ENCODE results near the gene TMTC1.

TMTC1 gene

DNA sequence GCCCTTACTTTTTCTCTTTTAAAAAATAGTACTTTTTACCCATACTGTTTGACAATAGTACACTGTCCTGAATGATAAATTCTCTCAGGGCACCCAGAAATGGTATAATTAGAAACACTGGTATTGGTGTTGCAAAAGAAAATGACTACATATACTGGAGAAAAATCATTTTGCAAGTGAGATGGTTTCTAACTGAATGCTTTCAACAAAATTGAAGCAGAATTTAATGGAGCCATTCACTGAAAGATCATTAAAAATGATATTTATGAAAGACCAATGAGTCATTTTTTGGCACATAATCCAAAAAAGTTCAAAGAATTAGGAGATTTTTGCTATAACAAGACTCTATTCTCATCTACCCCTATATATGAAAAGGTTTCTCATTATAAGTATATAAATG is 68.8 kb downstream of the TMTC1 start:
- in situ Hi-C loops (cut with MboI; ENCODE audit: low sequenced_read_pairs) = no loop called here

DNA sequence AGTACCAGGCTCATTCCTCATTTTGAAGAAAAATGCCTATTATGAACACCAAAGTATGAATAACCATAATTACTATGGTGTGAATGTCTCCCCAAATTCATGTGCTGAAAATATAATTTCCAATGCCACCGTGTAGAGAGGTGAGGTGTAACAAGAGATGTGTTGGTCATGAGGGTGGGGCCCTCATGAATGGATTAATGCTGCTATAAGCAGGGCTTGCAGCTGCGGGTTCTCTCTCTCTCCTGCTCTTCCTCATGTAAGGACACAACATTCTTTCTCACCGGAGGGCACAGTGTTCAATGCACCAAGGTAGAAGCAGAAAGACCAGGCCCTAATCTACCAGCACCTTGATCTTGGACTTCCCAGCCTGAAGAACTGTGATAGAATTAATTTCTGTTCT is 70.0 kb downstream of the TMTC1 start:
- in situ Hi-C loops (cut with MboI; ENCODE audit: low sequenced_read_pairs) = no loop called here

DNA sequence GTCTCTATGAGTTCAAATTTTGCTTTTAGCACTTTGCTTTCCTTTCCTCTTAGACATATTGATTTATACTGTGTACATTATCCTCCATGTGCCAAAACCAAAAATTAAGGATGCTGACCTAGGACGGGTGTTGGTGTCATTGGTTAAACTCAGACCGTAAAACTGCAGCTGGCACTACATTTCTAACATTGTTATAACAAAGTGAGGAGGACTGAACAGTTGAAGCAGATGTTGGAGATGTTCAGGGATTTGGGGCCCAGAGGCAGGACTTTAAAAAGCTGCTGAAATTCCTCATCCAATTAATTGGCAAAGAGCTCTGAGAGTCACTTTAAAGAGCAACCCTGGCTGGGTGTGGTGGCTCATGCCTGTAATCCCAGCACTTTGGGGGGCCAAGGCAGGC is 72.4 kb downstream of the TMTC1 start:
- in situ Hi-C loops (cut with MboI; ENCODE audit: low sequenced_read_pairs) = no loop called here

DNA sequence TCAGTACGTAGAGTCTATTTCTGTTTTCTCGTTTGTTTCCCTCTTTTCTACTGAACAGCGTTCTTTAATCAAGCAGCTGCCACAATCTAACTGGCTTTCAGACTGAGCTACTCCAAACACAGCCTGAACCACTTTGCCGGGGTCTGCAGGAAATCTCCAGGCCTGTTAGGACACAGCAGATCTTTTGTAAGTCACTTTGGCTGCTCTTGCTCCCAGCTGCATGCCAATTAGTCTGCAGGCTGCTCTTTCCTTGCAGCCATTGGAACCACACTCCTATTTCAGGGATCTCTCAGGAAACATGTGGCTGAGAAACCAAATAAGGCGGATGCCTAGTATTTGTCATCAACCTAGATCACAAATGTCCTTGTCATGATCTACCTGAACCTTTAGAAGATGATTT is 73.6 kb downstream of the TMTC1 start:
- in situ Hi-C loops (cut with MboI; ENCODE audit: low sequenced_read_pairs) = no loop called here

DNA sequence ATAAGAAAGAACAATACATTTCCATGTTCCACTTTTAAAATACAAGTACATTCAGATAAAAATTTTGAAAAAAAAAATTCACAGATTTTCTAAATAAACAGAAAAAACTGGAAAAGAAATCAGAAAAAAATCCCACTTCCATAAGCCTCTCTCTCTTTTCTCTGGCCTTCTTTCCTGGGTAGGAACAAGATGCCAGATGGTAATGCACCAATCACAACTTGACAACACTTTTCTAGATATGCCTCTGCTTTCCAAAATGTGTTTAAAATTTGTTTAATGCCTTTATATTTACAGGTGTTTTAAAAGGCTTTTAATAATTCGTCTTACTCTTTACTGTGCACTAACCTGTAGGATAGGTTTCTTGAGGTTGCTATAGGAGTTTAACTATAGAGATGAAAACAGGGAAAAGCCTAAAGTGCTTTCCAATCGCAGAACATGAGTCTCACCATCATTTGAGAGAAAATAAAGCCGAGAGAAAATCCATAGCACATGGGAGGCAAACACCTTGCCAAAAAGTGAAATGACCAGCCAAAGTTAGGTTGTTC is 74.2 kb downstream of the TMTC1 start:
- in situ Hi-C loops (cut with MboI; ENCODE audit: low sequenced_read_pairs) = no loop called here

DNA sequence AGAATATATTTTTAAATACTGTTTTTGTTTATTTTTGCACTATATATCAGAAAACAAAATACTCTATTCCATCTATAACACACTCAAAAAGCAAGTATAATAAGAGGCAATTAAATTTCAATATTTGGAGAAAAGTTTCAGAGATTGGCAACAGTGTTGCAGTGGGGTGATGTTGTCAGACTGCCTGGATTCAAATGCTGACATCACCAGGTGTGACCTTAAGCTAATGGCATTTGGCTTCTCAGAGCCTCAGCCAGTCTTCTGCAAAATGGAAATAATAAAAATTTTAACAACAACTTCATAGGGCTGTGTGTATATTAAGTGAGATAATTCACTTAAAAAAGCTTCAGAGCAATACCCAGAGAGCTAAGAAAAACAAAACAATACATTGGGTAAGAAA is 74.7 kb downstream of the TMTC1 start:
- in situ Hi-C loops (cut with MboI; ENCODE audit: low sequenced_read_pairs) = no loop called here

DNA sequence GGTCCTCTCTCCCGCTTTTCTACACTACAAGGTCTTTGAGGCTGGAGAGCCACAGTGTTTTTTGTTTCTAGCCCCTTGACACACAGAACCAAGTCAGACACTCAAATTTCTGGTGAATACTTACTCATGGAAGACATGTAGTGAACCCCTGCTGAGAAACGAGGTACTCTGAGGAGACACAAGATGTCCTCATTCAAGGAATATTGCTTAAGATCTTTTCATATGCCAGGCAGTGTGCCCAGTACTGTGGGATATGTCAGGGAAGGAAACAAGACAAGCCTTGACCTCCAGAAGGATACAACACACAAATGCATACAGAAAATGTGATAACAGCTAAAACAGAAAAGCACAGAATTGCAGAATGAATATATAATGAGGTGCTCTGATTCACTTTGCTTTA is 75.9 kb downstream of the TMTC1 start:
- in situ Hi-C loops (cut with MboI; ENCODE audit: low sequenced_read_pairs) = no loop called here

DNA sequence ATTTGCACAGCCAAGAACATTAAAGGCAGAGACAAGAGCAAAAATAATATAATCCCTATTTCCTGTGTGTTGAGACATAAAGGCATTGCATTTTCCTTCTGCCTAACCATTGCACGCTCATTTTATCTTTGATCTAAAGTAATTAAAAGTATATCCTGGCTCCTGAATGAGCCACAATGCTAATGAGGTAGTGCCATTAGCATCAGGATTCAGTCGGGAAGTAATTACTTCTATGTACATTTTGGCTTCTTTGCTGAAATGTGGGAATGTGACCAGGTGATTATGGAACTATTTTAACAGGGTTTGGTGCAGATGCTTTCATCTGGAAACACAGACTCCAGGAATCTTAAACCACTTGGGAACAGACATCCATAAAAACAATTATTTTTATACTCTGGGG is 77.4 kb downstream of the TMTC1 start:
- in situ Hi-C loops (cut with MboI; ENCODE audit: low sequenced_read_pairs) = no loop called here

DNA sequence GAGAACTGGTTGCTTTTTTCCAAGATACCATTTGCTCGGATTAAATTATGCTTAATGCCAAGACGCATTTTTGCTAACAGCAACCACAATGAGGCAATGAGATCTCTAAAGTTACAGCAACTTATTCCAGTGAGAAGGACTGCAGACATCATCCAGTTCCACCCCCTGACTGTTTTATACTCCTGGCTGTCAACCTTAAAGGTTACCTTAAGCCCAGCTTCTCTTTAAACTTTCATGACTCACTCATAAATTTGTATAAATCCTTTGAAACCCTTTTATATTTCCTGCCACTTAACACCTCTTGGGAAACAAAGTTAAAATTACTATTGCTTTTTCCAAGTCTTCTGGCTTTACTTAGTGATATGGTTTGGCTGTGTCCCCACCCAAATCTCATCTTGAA is 80.2 kb downstream of the TMTC1 start:
- in situ Hi-C loops (cut with MboI; ENCODE audit: low sequenced_read_pairs) = no loop called here

DNA sequence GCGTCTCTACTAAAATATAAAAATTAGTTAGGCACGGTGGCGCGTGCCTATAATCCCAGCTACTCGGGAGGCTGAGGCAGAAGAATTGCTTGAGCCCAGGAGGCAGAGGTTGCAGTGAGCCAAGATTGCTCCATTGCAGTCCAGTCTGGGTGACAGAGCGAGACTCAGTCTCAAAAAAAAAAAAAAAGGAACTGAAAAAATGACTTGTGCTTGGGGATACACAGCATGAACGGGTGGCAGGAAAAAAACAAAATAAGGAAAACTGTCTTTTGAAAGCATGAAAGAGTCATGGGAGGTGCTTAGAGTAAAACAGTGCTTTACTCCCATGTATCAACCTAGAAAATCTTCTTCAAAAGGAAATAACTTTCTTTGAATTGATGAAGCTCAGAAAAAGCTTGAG is 80.8 kb downstream of the TMTC1 start:
- in situ Hi-C loops (cut with MboI; ENCODE audit: low sequenced_read_pairs) = no loop called here

DNA sequence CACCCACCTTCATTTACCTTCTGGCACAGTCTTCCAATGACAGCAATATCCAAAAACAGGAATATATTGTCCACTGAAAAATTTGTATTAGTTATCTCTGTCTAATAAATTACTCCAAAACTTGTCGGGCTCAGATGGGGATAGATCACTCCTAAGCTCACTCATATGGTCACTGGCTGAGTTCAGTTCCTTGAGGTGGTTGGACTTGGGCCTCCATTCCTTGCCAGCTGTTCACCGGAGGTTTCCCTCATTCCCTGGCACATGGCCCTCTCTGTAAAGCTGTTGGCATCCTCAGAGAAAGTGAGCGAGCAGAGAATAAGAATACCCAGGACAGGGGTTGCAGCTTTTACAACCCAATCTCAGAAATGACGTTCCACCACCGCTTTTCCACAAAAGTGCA is 81.5 kb downstream of the TMTC1 start:
- in situ Hi-C loops (cut with MboI; ENCODE audit: low sequenced_read_pairs) = no loop called here

DNA sequence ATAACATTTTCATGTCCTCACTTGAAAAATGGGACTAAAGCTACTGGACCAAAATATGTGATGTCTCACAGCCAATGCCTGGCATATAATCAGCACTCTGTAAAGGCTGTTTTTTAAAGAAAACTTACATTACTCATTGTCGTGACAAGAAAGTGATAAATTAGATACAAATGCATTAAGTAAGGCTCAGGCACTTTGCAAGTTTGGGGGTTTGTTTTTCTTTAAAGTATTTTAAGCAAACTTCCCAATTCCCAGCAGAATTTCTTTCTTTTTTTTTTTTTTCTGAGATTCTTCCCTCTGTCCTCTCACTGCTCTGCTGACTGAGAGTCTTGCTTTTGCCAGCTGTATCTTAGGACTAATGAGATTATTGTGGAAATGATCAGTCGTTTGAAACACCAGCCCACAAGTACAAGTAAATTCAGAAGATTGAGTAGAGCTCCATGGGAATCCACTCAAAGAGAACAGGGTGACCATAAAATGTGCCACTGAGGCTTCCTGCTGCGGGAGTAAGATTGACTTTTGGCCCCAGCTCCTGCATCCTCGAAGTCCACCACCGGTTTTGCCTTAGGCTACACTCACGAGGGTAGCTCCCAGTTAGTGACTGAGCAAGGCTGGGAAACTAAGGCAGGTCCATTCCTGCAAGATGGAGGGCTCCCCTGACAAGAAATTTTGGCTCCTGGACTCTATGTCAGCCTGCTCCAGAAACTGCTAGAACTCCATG is 82.8 kb downstream of the TMTC1 start:
- in situ Hi-C loops (cut with MboI; ENCODE audit: low sequenced_read_pairs) = no loop called here

DNA sequence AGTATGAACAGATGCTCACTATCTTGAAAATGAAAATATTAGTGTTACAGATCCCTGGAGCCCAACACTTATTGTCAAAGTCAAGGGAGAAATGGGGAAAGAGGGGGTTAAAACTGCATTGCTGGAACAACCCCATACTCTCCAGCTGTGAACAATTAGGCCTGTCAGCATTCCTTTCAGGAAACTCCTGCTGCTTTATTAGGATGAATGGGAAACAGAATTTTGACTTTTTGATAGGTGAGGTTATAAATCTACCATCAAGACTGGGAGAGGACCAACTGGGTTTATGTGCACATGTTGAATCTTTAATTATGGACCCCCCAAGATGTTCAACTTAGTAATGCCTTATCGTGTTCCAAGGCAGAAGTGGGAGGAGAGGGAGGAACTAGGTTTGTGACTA is 85.0 kb downstream of the TMTC1 start:
- in situ Hi-C loops (cut with MboI; ENCODE audit: low sequenced_read_pairs) = no loop called here

DNA sequence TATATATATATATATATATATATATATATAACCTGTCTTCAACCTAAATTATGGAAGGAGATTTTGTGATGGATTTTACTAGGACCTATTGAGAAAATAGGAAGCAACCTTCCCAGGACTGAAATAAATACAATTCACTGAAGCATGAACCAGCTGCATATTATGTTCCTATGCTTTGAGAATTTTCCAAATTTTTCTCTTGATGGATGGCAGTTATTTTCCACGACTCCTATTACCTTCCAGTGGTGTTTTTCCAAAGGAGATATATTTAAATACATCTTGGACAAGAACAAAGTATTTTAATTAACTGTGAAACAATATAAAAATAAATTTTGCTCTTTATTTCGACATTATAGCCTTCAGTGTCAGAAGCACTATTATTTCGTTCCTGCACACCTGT is 87.9 kb downstream of the TMTC1 start:
- in situ Hi-C loops (cut with MboI; ENCODE audit: low sequenced_read_pairs) = no loop called here

DNA sequence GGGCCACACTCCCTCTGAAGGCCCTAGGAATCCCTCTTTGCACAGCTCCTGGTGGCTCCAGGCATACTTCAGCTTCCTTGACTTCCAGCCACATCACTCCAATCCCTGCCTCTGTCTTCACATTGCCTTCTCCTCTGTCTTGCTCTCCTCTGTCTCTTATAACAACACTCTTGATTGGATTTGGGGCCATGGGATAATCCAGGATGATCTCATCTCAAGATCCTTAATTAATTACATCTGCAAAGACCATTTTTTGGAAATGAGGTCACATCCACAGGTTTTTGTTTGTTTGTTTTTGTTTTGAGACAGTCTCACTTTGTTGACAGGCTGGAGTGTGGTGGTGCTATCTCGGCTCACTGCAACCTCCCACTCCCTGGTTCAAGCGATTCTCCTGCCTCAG is 88.7 kb downstream of the TMTC1 start:
- in situ Hi-C loops (cut with MboI; ENCODE audit: low sequenced_read_pairs) = no loop called here

DNA sequence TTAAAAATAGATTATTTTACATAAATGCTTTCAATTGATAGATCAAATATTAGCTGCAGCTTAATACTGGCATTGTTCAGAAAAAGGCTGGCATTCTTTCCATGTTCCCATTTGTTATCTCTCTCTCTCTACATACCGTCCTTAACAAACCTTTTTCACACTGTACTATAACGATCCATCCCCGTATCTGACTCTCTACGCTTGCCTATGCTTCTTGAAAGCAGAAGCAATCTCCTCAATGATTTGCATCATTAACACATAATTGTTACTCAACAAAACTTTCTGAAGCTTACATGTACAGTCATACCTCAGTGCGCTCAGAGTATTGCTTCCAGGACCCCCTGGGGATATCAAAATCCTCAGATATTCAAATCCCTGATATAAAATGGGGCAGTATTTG is 89.7 kb downstream of the TMTC1 start:
- in situ Hi-C loops (cut with MboI; ENCODE audit: low sequenced_read_pairs) = no loop called here

DNA sequence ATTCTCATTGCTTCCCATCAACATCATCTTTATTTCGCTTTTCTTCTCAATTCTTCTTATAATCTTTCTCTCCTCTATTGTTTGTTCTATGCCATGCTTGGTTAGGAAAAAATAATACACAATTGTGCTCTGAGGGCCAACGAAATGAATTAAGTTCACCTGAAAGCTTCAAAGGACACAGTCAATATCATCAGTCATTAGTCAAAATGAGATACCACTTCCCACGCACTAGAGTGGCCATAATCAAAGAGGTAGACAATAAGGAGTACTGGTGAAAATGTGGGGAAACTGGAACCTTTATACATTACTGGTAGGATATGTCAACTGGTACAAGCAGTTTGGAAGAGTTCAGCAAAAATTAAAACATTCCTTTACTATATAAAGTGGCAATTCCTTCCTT is 91.5 kb downstream of the TMTC1 start:
- in situ Hi-C loops (cut with MboI; ENCODE audit: low sequenced_read_pairs) = no loop called here

DNA sequence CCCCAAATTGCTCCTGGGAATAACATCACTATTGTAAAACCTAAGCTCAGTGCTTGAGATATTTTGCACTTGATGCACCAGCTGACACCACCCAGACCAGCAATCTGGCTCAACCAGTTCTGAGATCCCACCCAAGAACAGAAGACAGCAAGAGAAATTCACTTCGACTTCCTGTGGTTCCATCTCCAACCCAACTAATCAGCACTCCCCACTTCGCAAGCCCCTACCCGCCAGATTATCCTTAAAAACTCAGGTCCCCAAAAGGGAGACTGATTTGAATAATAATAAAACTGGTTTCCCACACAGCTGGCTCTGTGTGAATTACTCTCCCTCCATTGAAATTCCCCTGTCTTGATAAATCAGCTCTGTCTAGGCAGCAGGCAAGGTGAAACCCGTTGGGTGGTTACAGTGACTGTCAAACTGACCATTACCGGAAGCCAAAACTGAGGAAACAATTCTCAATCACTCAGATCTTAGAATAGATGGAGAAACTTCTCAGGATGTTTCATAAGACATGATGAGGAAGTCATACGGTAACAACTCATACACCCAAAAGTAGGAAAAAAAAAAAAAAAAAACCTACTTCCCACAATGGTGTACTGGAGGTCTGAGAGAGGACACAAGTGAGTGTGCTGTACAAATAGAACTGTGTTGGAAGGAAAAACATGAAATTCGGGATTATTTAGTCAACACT is 92.4 kb downstream of the TMTC1 start:
- in situ Hi-C loops (cut with MboI; ENCODE audit: low sequenced_read_pairs) = no loop called here

DNA sequence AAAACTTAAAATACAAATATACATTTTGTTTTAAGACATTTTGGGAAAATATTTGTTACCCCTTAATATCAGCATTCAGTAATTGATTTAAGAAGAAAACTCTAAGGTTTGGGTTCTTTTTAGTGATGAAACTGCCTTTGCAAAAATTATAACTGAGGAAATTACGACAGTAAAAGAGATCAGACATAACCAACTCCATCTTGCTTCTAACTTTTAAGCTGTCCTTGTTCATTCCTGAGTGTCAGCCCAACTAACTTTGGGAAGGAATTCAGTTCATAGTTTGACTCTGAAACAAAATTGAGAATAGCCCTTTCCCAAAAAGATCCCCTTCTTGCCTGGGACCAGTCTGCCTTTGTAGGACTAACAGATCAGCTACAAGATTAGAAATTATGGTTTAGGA is 93.0 kb downstream of the TMTC1 start:
- in situ Hi-C loops (cut with MboI; ENCODE audit: low sequenced_read_pairs) = no loop called here

DNA sequence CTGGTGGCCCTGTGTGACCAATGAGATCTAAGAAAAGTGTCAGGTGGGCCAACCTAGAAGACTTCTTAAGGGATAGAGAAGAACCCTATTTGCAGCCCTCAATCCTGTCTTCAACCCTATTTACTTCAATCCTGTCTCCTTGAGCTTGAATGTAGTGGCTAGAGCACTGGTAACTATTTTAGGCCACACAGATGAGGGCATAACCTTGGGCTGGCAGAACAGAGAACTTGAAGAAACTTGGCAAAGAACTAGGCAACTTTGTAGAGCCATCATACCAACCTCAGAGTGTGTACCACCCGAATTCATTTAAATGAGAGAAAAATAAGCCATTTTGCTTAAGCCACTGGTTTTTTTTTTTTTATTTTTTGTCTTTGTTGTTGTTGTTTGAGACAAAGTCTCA is 94.8 kb downstream of the TMTC1 start:
- in situ Hi-C loops (cut with MboI; ENCODE audit: low sequenced_read_pairs) = no loop called here

DNA sequence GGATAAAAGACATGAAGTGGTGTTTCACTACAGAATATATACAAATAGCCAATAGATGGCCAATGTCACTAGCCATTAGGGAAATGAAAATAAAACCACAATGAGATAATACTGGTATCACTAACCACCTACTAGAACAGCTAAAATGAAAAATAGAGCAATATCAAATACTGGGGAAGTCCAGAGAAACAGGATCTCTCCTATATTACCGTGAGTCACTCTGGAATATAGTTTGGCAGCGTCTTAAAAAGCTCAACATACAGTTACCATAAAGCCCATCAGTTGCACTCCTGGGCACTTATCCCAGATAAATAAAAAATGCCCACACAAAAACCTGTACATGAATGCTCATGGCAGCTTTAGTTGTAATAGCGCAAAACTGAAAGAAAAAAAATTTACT is 101.7 kb downstream of the TMTC1 start:
- in situ Hi-C loops (cut with MboI; ENCODE audit: low sequenced_read_pairs) = no loop called here

DNA sequence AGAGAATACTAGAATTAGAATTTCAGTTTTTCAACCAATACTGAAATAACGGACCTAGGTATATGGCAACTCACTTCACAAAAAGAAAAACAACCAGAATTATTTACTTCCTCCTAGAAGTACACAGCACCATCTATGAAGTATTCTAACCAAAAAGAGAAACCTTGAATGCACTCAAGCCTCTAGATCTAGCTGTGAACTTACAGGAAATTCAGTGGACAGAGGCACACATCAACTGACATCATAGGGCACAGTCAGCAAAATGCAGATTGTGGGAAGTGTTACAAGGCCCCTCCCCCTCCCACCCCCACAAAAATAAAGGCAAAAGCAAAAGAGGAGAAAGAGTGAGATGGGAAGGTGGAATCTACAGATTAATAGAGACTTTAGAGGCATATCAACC is 102.4 kb downstream of the TMTC1 start:
- in situ Hi-C loops (cut with MboI; ENCODE audit: low sequenced_read_pairs) = no loop called here

DNA sequence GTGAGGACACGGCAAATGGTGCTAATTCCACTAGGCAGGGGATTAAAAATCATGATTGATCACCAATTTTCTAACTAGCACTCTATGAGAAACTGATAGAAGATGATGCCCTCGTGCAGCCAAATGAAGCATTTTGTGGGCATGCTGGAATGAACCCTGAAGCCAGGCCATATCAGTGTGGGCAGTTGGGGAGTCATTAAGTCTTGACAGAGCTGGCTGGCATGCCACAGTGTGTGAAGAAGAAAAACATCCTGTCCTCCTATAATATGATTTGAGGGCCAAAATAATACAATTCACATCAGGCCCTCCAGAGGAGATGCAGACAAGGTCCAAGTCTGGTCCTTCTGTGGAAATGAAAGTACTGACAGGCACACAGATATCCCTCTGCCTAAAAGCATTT is 107.1 kb downstream of the TMTC1 start:
- in situ Hi-C loops (cut with MboI; ENCODE audit: low sequenced_read_pairs) = no loop called here

Data from hTERT RPE-1 (cell line).